Spleen (tissue), 7 donors: ENCODE data around the gene TTF2.

Experiments used
- CTCF ChIP-seq, 11 experiments: fragments of 200-600 bp in 7 of 11; fragments of 450-650 bp in 4 of 11; sonication (generic) in 4 of 11; IDR thresholded peaks in 8 of 11; conservative IDR thresholded peaks in 3 of 11; 1 replicate in 7 of 11; 2 replicates in 4 of 11; pipeline versions ENCODE4 v1.4.0 to v1.8.0; 2016 to 2021; ENCODE audit warnings: antibody characterized with exemption in 11 of 11, inconsistent platforms in 4 of 11, mild to moderate bottlenecking in 1 of 11
- POLR2AphosphoS5 ChIP-seq, 3 donors: sonication (generic); formaldehyde crosslinking; IDR thresholded peaks; one replicate each; pipeline ENCODE4 v1.5.1; 2017; ENCODE audit warnings: antibody characterized with exemption in 3 of 3
- donor health status: DM: no; HTN: no; CAD: no; lungs with moderate emphysema.
- donor health status: DM: no; HTN: no; CAD: no.
- donor health status: DM: no; HTN: no; CAD: no.

GRCh38 chr1:117107364-117107763 is 47.2 kb downstream of the TTF2 start:
- no peak for TF ChIP-seq CTCF (IDR thresholded peaks at IDR 0.05 in 8 of 11, conservative IDR thresholded peaks at IDR 0.05 in 3 of 11)
- TF ChIP-seq POLR2AphosphoS5 (IDR thresholded peaks at IDR 0.05): no peak
